CD4-positive, alpha-beta T cell (primary cell): ENCODE data around the gene NPTN. TPM values are rescaled to one million over a fixed set of nuclear protein-coding genes. Genes with fewer than 3 reads are reported as not detected.

Experiments used
- ATAC-seq: fragments of 200-7000 bp; cut with Tn5 transposase; one replicate; pipeline ENCODE4 v1.10.0; 2022; ENCODE audit warnings: mild to moderate bottlenecking; ENCODE audit not compliant: poor library complexity
- CTCF ChIA-PET: fragments of 350-600 bp; sonication (Branson Sonifier 250); formaldehyde crosslinking; loops from one replicate; lab custom pipeline; 2021; ENCODE audit warnings: antibody characterized with exemption, inconsistent platforms; lab: Charles Lee
- POLR2A ChIA-PET: fragments of 350-600 bp; sonication (Branson Sonifier 250); formaldehyde crosslinking; loops from one replicate; lab custom pipeline; 2021; ENCODE audit warnings: antibody characterized with exemption, inconsistent platforms; lab: Charles Lee
- DNase-seq, 14 experiments: peaks; one replicate each; pipeline ENCODE4 v3.0.0-alpha.2; 2013 to 2020; ENCODE audit warnings: mixed read lengths in 2 of 14
- H3K27ac ChIP-seq, 2 donors: one replicate each; pipeline versions ENCODE4 v1.5.1 to v1.7.0; 2013; ENCODE audit warnings: low read length in 2 of 2, low read depth in 1 of 2, mild to moderate bottlenecking in 1 of 2
- H3K27me3 ChIP-seq, 2 experiments: 1 replicate in 1 of 2; 2 replicates in 1 of 2; pipeline versions ENCODE4 v1.6.1 to v1.7.0; 2013; ENCODE audit warnings: low read length in 2 of 2, control low read depth in 1 of 2, mild to moderate bottlenecking in 1 of 2, moderate library complexity in 1 of 2; ENCODE audit not compliant: insufficient read depth in 2 of 2, control insufficient read depth in 1 of 2
- H3K36me3 ChIP-seq: one replicate; pipeline ENCODE4 v1.6.1; 2013; ENCODE audit warnings: low read length, control low read depth; ENCODE audit not compliant: insufficient read depth
- H3K4me1 ChIP-seq: one replicate; pipeline ENCODE4 v1.6.1; 2013; ENCODE audit warnings: low read length, control low read depth; ENCODE audit not compliant: insufficient read depth
- H3K4me3 ChIP-seq: one replicate; pipeline ENCODE4 v1.5.1; 2013; ENCODE audit warnings: mild to moderate bottlenecking, low read length, moderate library complexity
- H3K9me3 ChIP-seq, 2 experiments: 1 replicate in 1 of 2; 2 replicates in 1 of 2; pipeline versions ENCODE4 v1.6.1 to v1.7.0; 2013; ENCODE audit warnings: low read length in 2 of 2, mild to moderate bottlenecking in 2 of 2, control low read depth in 1 of 2, moderate library complexity in 1 of 2; ENCODE audit not compliant: control insufficient read depth in 1 of 2, insufficient read depth in 1 of 2
- H3K27ac Mint-ChIP-seq: one replicate; pipeline ENCODE4 v1.8.0; 2020; ENCODE audit warnings: mixed read lengths
- H3K27me3 Mint-ChIP-seq: one replicate; pipeline ENCODE4 v1.8.0; 2021; ENCODE audit warnings: mixed read lengths
- H3K36me3 Mint-ChIP-seq: one replicate; pipeline ENCODE4 v1.8.0; 2021; ENCODE audit warnings: low read depth, mixed read lengths
- H3K4me1 Mint-ChIP-seq: one replicate; pipeline ENCODE4 v1.8.0; 2021; ENCODE audit warnings: low read depth, mixed read lengths
- H3K4me3 Mint-ChIP-seq: one replicate; pipeline ENCODE4 v1.8.0; 2020; ENCODE audit warnings: mild to moderate bottlenecking, mixed read lengths
- H3K9me3 Mint-ChIP-seq: one replicate; pipeline ENCODE4 v1.8.0; 2020; ENCODE audit warnings: mixed read lengths
- intact Hi-C, 2 experiments: fragments of 100-400 bp; cut with DNase I in 1 of 2; cut with micrococcal nuclease in 1 of 2; formaldehyde crosslinking; loops; one replicate each; pipeline versions ENCODE4 v1.15.1 to v1.9.0; 2023 to 2025; cut with DNase I, micrococcal nuclease
- total RNA-seq, 174 experiments: library from RNA in 2 of 174; stranded (reverse) in 2 of 174; gene quantifications; one replicate each; pipeline ENCODE4 v1.2.3 and lab custom pipeline; 2021 to 2026
- TF ChIP-seq, protein P1 (sequence below): fragments of 200-600 bp; IDR thresholded peaks from one replicate; pipeline ENCODE4 v1.8.0; 2022; ENCODE audit warnings: antibody characterized with exemption, mild to moderate bottlenecking

The NPTN gene
- total RNA-seq, 2 experiments from 2014 or later = 9.3 to 13.5 TPM

DNA sequence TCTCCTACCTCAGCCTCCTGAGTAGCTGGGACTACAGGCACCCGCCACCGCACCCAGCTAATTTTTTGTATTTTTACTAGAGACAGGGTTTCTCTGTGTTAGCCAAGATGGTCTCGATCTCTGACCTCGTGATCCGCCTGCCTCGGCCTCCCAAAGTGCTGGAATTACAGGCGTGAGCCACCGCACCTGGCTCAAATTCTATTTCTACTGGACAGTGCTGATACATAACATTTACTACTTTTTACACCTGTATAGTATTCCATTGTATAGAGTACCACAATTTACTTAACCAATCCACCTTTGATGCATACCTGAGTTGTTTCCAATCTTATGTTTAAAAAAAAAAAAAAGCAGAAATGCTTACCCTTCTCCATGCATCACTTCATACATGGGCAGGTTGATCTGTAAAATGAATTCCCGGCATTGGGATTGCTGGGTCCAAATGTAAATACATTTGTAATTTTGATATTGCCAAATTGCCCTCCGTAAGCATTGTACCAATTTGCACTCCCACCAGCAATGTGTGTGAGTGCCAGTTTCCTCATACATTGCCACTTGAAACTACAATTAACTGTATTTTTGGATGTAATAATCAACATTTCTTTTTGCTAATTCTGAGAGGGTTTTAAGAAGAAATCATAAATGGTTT is 94.5 kb downstream of the NPTN start:
- Mint-ChIP-seq H3K36me3 (no peaks in the 10 kb centered on the region), H3K27ac (no peak overlapping the region), H3K4me1 (no peaks in the 10 kb centered on the region), H3K27me3 (no peaks in the 10 kb centered on the region), H3K4me3 (no peak overlapping the region), H3K9me3 (no peaks in the 10 kb centered on the region)
- DNase-seq (no peak), ATAC-seq (no peak)
- H3K27me3 ChIP-seq = no peaks in the 10 kb centered on the region
- TF ChIP-seq, protein P1, sequence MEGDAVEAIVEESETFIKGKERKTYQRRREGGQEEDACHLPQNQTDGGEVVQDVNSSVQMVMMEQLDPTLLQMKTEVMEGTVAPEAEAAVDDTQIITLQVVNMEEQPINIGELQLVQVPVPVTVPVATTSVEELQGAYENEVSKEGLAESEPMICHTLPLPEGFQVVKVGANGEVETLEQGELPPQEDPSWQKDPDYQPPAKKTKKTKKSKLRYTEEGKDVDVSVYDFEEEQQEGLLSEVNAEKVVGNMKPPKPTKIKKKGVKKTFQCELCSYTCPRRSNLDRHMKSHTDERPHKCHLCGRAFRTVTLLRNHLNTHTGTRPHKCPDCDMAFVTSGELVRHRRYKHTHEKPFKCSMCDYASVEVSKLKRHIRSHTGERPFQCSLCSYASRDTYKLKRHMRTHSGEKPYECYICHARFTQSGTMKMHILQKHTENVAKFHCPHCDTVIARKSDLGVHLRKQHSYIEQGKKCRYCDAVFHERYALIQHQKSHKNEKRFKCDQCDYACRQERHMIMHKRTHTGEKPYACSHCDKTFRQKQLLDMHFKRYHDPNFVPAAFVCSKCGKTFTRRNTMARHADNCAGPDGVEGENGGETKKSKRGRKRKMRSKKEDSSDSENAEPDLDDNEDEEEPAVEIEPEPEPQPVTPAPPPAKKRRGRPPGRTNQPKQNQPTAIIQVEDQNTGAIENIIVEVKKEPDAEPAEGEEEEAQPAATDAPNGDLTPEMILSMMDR = no peak
- H3K4me1 ChIP-seq = no peaks in the 10 kb centered on the region
- intact Hi-C loops = no loop called here
- H3K27ac ChIP-seq = no peak overlapping the region
- H3K4me3 ChIP-seq = no peak overlapping the region
- CTCF ChIA-PET = interaction anchor here (0.6 kb wide), 1 partner anchor 22 kb away, joined by 4 read pairs; no protein-coding TSS in a partner anchor
- H3K36me3 ChIP-seq = no peaks in the 10 kb centered on the region
- H3K9me3 ChIP-seq = no peaks in the 10 kb centered on the region
- POLR2A ChIA-PET = no interaction called here

DNA sequence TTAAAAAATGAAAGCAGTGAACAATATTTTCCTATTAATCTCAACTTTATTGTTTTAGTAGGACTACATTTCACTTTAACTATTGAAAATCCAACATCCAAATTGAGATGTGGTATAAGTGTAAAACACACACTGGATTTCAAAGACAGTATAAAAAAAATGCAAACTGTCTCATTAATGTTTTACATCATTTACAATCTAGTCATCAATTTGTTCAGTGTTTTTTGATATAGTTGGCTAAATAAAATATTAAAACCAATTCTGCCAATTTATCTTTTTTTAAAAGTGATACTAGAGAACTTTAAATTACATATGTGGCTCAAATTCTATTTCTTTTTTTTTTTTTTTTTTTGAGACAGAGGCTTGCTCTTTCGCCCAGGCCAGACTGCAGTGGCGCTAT is 95.1 kb downstream of the NPTN start:
- intact Hi-C loops = no loop called here
- Histone ChIP-seq H3K4me1 (no peaks in the 10 kb centered on the region), H3K27me3 (no peaks in the 10 kb centered on the region), H3K4me3 (no peak overlapping the region), H3K9me3 (no peaks in the 10 kb centered on the region), H3K36me3 (no peaks in the 10 kb centered on the region), H3K27ac (no peak overlapping the region)
- DNase-seq (no peak), ATAC-seq (no peak)
- H3K9me3 Mint-ChIP-seq = no peaks in the 10 kb centered on the region
- H3K36me3 Mint-ChIP-seq = no peaks in the 10 kb centered on the region
- CTCF ChIA-PET = no interaction called here
- no peak overlapping the region for H3K27ac Mint-ChIP-seq
- POLR2A ChIA-PET = no interaction called here
- H3K27me3 Mint-ChIP-seq = no peaks in the 10 kb centered on the region
- H3K4me3 Mint-ChIP-seq = no peak overlapping the region
- TF ChIP-seq, protein P1 = no peak
- H3K4me1 Mint-ChIP-seq = no peaks in the 10 kb centered on the region

DNA sequence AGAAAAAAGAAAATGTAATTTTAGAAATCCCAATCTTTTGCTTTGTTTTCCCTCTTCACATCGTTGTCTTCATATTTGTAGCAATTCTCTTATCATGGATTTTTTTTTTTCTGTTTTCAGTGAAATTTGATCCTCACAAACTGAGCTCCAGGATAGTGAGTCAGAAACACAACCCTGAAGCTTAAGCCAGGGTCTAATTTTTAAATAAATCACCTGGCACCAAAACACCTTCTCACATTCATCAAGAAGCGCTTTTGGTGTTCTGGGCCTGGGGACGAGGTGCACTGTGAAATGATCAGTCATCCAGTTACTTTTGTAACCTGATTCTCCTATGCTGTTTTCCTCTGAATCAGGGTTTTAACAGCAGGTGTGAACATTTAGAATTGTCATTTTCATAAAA is 102.5 kb downstream of the NPTN start:
- no peaks in the 10 kb centered on the region for H3K36me3 Mint-ChIP-seq
- Histone ChIP-seq H3K9me3 (no peaks in the 10 kb centered on the region), H3K27me3 (no peaks in the 10 kb centered on the region), H3K4me3 (no peak overlapping the region), H3K36me3 (no peaks in the 10 kb centered on the region), H3K27ac (no peak overlapping the region), H3K4me1 (no peaks in the 10 kb centered on the region)
- POLR2A ChIA-PET = interaction anchor here (0.6 kb wide), 2 partner anchors 66 to 86 kb away, joined by 3 to 6 read pairs; no protein-coding TSS in a partner anchor
- ATAC-seq = no peak
- no peaks in the 10 kb centered on the region for H3K9me3 Mint-ChIP-seq
- H3K4me1 Mint-ChIP-seq = no peaks in the 10 kb centered on the region
- intact Hi-C loops = no loop called here
- no peak overlapping the region for H3K27ac Mint-ChIP-seq
- H3K4me3 Mint-ChIP-seq = no peak overlapping the region
- DNase-seq = no peak
- TF ChIP-seq, protein P1 = no peak
- CTCF ChIA-PET = no interaction called here
- H3K27me3 Mint-ChIP-seq = peaks cover 8% of the 10 kb centered on the region
